ENCODE measurements around the gene ITCH.

The ITCH gene

DNA sequence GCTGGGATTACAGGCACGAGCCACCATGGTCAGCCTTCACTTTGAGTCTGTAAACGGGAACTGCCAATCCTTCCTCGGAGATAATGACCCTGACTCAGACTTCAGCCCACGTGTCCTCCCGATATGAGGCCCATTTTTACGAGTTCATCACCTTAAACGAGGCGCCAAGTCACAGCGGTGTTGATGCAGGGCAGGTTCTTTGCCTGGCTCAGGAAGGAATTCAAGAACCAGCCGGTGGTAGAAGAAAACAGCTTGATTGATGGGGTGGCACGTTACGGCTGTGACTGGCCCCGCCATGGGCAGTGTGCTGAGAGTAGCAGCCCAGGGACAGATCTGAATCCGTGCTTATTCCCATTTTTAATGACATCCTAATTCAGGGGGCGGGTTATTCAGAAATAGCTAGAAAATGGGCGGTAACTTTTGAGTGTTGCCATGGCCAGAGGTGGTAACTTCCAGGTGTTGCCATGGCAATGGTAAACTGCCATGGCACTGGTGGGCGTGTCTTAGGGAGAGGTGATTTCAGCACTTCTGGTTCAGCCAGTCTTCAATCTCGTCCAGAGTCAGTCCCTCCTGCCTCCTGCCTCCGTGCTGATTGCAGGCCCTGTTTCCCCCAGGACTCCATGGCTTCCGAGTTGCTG lies 186.3 kb downstream of the ITCH start:
- H3K4me1 ChIP-seq (ENCODE audit: control insufficient read depth, insufficient read depth, low read length) = no peaks in the 10 kb centered on the region
- ChIA-PET POLR2A (interaction anchor here (0.6 kb wide), 1 partner anchor 125 kb away, joined by 3 read pairs; no protein-coding TSS in a partner anchor), CTCF (interaction anchor here (0.7 to 1.1 kb wide), 2 partner anchors 10 to 237 kb away, joined by 4 to 5 read pairs; no protein-coding TSS in a partner anchor)
- H3K9me3 ChIP-seq (ENCODE audit: control insufficient read depth, insufficient read depth, low read depth, low read length) = no peaks in the 10 kb centered on the region
- no peak overlapping the region for H3K4me3 ChIP-seq (ENCODE audit: low read depth, low read length)
- H3K36me3 ChIP-seq (ENCODE audit: control insufficient read depth in 2 of 2, insufficient read depth in 1 of 2, low read length in 2 of 2) = no peaks in the 10 kb centered on the region
- no peak overlapping the region for H3K27ac ChIP-seq (ENCODE audit: extremely low read depth, low read depth, low read length)
- no peak for TF ChIP-seq ZNF521 (tag by site-specific recombination; IDR thresholded peaks at IDR 0.05)
- TF ChIP-seq SP7 (tag by site-specific recombination; IDR thresholded peaks at IDR 0.05) = peak; percentile 87
- no peak for TF ChIP-seq MZF1 (tag by site-specific recombination; IDR thresholded peaks at IDR 0.05; ENCODE audit: borderline replicate concordance)
- TF ChIP-seq, protein P1, sequence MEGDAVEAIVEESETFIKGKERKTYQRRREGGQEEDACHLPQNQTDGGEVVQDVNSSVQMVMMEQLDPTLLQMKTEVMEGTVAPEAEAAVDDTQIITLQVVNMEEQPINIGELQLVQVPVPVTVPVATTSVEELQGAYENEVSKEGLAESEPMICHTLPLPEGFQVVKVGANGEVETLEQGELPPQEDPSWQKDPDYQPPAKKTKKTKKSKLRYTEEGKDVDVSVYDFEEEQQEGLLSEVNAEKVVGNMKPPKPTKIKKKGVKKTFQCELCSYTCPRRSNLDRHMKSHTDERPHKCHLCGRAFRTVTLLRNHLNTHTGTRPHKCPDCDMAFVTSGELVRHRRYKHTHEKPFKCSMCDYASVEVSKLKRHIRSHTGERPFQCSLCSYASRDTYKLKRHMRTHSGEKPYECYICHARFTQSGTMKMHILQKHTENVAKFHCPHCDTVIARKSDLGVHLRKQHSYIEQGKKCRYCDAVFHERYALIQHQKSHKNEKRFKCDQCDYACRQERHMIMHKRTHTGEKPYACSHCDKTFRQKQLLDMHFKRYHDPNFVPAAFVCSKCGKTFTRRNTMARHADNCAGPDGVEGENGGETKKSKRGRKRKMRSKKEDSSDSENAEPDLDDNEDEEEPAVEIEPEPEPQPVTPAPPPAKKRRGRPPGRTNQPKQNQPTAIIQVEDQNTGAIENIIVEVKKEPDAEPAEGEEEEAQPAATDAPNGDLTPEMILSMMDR (tag by site-specific recombination; IDR thresholded peaks at IDR 0.05) = no peak
- no peak for TF ChIP-seq ZNF146 (tag by site-specific recombination; IDR thresholded peaks at IDR 0.05)
- TF ChIP-seq HOXD13 (CRISPR knock-in tag; IDR thresholded peaks at IDR 0.05; ENCODE audit: borderline replicate concordance) = no peak
- no peak for TF ChIP-seq ZNF596 (tag by site-specific recombination; IDR thresholded peaks at IDR 0.05)
- TF ChIP-seq KLF9 (tag by site-specific recombination; IDR thresholded peaks at IDR 0.05; ENCODE audit: low read depth) = peak; percentile 81
- TF ChIP-seq MYNN (tag by site-specific recombination; IDR thresholded peaks at IDR 0.05; ENCODE audit: borderline replicate concordance) = peak; percentile 64; the same call in 1 of the 2 replicates
- TF ChIP-seq, protein P2, sequence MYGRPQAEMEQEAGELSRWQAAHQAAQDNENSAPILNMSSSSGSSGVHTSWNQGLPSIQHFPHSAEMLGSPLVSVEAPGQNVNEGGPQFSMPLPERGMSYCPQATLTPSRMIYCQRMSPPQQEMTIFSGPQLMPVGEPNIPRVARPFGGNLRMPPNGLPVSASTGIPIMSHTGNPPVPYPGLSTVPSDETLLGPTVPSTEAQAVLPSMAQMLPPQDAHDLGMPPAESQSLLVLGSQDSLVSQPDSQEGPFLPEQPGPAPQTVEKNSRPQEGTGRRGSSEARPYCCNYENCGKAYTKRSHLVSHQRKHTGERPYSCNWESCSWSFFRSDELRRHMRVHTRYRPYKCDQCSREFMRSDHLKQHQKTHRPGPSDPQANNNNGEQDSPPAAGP (tag by site-specific recombination; IDR thresholded peaks at IDR 0.05) = peak; percentile 34; the same call in 1 of the 2 replicates
- no peak for TF ChIP-seq ZNF302 (tag by site-specific recombination; IDR thresholded peaks at IDR 0.05; ENCODE audit: low read depth)
- no peak for TF ChIP-seq ZNF560 (tag by site-specific recombination; IDR thresholded peaks at IDR 0.05; ENCODE audit: borderline replicate concordance)
- TF ChIP-seq ZNF174 (tag by site-specific recombination; IDR thresholded peaks at IDR 0.05) = no peak
- TF ChIP-seq, protein P3, sequence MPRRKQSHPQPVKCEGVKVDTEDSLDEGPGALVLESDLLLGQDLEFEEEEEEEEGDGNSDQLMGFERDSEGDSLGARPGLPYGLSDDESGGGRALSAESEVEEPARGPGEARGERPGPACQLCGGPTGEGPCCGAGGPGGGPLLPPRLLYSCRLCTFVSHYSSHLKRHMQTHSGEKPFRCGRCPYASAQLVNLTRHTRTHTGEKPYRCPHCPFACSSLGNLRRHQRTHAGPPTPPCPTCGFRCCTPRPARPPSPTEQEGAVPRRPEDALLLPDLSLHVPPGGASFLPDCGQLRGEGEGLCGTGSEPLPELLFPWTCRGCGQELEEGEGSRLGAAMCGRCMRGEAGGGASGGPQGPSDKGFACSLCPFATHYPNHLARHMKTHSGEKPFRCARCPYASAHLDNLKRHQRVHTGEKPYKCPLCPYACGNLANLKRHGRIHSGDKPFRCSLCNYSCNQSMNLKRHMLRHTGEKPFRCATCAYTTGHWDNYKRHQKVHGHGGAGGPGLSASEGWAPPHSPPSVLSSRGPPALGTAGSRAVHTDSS (tag by site-specific recombination; IDR thresholded peaks at IDR 0.05) = no peak
- TF ChIP-seq ZNF239 (tag by site-specific recombination; IDR thresholded peaks at IDR 0.05) = no peak
- peak; percentile 73 for TF ChIP-seq ZBTB17 (tag by site-specific recombination; IDR thresholded peaks at IDR 0.05)
- TF ChIP-seq ZFP69B (tag by site-specific recombination; IDR thresholded peaks at IDR 0.05) = peak; percentile 70; the same call in 1 of the 2 replicates
- peak; percentile 73 for TF ChIP-seq ZNF24 (tag by site-specific recombination; IDR thresholded peaks at IDR 0.05)
- no peak for TF ChIP-seq TRIM28 (IDR thresholded peaks at IDR 0.05; ENCODE audit: borderline replicate concordance, low read length)
- no peak for TF ChIP-seq ZNF473 (tag by site-specific recombination; IDR thresholded peaks at IDR 0.05)
- TF ChIP-seq YY1 (tag by site-specific recombination; IDR thresholded peaks at IDR 0.05) = no peak
- TF ChIP-seq, protein P4, sequence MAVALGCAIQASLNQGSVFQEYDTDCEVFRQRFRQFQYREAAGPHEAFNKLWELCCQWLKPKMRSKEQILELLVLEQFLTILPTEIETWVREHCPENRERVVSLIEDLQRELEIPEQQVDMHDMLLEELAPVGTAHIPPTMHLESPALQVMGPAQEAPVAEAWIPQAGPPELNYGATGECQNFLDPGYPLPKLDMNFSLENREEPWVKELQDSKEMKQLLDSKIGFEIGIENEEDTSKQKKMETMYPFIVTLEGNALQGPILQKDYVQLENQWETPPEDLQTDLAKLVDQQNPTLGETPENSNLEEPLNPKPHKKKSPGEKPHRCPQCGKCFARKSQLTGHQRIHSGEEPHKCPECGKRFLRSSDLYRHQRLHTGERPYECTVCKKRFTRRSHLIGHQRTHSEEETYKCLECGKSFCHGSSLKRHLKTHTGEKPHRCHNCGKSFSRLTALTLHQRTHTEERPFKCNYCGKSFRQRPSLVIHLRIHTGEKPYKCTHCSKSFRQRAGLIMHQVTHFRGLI (tag by site-specific recombination; IDR thresholded peaks at IDR 0.05) = 0 out of 2 replicates have a peak, but pooled peaks have one; percentile 15
- TF ChIP-seq KLF16 (tag by site-specific recombination; IDR thresholded peaks at IDR 0.05) = no peak
- TF ChIP-seq, protein P5, sequence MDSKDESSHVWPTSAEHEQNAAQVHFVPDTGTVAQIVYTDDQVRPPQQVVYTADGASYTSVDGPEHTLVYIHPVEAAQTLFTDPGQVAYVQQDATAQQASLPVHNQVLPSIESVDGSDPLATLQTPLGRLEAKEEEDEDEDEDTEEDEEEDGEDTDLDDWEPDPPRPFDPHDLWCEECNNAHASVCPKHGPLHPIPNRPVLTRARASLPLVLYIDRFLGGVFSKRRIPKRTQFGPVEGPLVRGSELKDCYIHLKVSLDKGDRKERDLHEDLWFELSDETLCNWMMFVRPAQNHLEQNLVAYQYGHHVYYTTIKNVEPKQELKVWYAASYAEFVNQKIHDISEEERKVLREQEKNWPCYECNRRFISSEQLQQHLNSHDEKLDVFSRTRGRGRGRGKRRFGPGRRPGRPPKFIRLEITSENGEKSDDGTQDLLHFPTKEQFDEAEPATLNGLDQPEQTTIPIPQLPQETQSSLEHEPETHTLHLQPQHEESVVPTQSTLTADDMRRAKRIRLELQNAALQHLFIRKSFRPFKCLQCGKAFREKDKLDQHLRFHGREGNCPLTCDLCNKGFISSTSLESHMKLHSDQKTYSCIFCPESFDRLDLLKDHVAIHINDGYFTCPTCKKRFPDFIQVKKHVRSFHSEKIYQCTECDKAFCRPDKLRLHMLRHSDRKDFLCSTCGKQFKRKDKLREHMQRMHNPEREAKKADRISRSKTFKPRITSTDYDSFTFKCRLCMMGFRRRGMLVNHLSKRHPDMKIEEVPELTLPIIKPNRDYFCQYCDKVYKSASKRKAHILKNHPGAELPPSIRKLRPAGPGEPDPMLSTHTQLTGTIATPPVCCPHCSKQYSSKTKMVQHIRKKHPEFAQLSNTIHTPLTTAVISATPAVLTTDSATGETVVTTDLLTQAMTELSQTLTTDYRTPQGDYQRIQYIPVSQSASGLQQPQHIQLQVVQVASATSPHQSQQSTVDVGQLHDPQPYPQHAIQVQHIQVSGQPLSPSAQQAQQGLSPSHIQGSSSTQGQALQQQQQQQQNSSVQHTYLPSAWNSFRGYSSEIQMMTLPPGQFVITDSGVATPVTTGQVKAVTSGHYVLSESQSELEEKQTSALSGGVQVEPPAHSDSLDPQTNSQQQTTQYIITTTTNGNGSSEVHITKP (tag by site-specific recombination; IDR thresholded peaks at IDR 0.05) = peak; percentile 98
- TF ChIP-seq ZNF571 (tag by site-specific recombination; IDR thresholded peaks at IDR 0.05) = no peak
- no peak for TF ChIP-seq ZNF707 (tag by site-specific recombination; IDR thresholded peaks at IDR 0.05)
- TF ChIP-seq ZNF423 (tag by site-specific recombination; IDR thresholded peaks at IDR 0.05) = no peak
- TF ChIP-seq ZBTB1 (tag by site-specific recombination; IDR thresholded peaks at IDR 0.05) = no peak
- no peak for TF ChIP-seq ZNF248 (tag by site-specific recombination; IDR thresholded peaks at IDR 0.05)
- TF ChIP-seq EGR2 (tag by site-specific recombination; IDR thresholded peaks at IDR 0.05; ENCODE audit: low read depth) = peak; percentile 5; the same call in 1 of the 2 replicates
